Jurkat, Clone E6-1 (cell line): ENCODE results near the gene SLC35E1.

Experiments
- DNase-seq: peaks from one replicate; pipeline ENCODE4 v3.0.0-alpha.2; 2011; ENCODE audit warnings: low read depth, low spot score
- H3K4me3 ChIP-seq: 2 replicates; pipeline ENCODE4 v1.5.1; 2011; ENCODE audit warnings: mild to moderate bottlenecking, low read length, control low read depth, moderate library complexity

Gene SLC35E1

DNA sequence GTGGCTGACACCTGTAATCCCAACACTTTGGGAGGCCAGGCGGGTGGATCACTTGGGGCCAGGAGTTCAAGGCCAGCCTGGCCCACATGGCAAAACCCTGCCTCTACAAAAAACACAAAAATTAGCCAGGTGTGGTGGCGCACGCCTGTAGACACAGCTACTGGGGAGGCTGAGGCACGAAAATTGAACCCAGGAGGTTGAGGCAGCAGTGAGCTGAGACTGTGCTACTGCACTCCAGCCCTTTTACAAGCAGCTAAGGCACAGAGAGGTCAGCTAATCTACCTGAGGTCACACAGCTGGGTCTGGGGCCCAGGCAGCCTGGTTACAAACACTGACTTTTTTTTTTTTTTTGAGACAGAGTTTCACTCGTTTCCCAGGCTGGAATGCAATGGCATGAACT lies 28.6 kb upstream of the SLC35E1 start:
- no peak for DNase-seq
- no peak overlapping the region for H3K4me3 ChIP-seq

DNA sequence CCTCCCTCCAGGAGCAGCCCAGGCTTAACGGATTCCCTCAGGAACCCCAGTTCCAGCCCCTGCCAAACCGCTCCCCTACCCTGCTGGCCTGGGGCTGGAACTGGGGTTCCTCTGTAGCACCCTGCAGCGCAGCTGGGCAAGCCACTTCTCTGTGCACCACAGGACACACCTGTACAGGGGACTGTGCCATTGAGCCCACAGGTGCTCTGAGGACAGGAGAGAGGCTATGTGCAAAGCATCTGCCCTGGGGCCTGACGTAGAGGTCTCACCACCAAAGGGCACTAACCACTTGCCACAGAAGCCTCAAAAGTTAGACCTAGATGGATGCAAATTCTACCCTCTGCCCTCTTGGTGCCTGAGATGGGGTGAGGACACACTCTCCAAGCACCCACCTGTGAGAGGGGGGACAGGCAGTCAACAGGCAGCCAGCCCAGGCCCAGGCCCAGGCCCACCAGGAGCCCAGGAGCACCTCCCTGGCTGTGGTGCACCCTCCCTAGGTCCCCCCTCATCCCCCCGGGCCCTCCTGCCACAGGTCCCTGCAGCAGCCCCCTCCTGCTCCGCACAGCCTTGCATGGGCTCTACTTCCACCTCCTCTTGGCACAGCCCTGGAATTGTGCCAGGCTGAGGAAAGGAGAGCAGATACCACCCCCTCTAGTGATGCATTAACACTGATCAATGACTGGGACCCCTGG lies 27.6 kb upstream of the SLC35E1 start:
- no peak for DNase-seq
- H3K4me3 ChIP-seq = no peak overlapping the region

DNA sequence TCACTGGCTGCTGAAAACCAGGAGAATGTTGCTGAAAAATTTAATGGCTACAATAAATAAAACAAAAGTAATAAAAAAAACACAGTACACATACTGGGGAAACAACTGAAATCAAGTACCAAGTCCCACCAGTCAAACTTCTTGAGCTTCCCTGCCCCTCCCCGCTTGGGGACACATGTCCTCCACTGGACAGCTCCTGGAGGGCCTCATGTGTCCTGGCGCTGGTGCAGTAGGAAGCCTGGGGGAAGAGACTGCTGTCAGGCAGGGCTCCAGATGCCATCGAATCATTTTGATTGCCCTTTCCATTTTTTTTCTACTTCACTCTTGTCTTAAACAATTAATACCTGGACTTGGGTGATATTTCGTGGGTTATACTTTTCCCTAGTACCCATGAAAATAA lies 26.6 kb upstream of the SLC35E1 start:
- DNase-seq = no peak
- H3K4me3 ChIP-seq = no peak overlapping the region

DNA sequence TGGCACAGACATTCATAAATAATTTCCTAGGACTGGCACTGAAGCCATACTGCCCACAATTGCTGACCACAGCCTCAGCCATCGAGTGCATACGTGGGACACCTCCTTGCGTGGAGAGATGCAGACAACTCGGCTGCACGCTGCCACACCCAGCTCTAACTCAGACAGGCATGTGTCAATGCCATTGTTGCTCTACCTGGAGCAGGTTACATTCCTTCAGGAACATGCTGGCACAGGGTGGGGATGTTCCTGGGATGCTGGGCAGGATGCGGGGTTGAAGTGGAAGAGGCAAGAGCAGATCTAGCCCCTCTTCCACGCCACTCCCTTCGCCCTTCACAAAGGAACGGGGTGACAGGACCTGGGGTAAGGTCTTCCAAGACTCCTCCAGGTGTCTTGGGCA lies 24.2 kb upstream of the SLC35E1 start:
- no peak overlapping the region for H3K4me3 ChIP-seq
- no peak for DNase-seq

DNA sequence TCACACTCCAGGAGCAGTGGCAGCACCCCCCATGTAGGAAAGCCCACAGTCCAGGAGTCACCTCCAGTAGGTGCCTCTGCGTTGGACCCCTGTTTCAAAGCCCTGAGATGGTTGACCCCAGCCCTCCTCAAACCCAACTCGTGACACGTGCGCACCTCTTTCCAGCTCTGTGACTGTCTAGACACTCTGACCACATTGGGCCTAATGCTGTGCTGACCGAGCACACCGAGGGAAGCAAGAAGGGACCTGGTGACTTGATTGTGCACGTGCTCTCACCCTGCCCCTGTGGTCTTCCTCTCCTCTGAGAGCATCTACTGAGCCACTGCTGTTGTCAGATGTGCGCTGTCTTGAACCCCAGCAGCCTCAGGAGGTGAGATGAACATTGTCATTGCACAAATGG lies 22.9 kb upstream of the SLC35E1 start:
- peak overlapping the region; percentile 10; the same call in 1 of the 2 replicates for H3K4me3 ChIP-seq
- no peak for DNase-seq

DNA sequence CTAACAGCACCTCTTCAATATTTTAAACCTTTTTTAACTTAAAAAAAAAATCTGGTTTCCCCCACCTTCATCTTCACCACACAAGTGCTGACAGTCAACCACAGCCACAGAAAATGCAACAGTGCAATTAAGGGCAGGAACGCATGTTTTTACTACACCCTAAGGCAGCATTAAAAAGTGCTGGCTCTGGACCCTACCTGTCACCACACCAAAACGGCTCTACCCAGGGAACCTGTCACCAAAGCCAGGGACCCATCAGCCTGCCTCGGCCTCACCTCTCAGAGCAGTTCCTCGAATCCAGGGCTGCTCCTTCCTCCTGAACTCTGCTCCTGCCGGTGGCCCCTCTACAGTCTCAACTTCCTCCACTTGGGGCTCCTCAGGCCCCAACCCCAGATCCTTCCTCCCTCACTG lies 22.5 kb upstream of the SLC35E1 start:
- peak; percentile 65 for DNase-seq
- peak overlapping the region; percentile 10; the same call in 1 of the 2 replicates for H3K4me3 ChIP-seq

DNA sequence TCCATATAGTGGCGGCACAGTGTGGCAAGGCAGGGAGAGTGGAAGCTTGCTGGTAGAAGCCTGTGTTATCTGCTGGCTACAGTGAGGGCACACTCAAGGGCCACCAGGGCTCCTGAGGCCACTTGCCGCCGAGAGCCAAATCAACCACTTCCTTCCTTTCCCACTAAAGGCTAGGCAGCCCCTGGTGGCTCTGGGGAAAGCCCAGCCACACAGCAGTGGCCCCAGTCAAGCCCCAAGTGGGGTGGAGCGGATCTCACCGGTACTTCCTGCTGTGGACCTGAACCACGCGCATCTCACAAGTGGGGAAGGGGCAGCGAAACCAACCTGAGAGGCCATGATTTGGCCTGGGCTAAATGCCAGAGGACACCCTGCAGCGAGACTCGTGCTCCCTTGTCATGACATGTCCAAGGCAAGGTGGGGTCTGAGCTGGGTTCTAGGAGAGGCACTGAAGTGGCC lies 21.9 kb upstream of the SLC35E1 start:
- no peak overlapping the region; the same call in 1 of the 2 replicates for H3K4me3 ChIP-seq

DNA sequence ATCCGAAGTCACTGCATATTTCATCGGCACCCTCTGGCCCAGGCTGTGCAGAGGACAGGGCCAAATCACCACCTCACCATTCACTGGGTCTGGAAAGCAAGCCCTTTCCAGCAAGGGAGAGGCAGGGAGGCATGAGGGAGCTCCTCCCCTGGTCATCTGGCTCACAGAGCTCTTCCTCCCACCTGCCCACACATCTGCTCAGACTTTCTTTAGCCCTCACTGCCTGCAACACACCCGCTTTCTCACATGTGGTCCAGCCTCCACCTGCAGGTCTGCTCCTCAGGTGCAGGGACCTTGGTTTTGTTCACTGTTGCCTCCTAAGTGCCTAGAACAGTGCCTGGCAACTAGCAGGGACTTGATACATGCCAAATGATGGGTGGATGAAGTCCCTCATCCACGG lies 21.0 kb upstream of the SLC35E1 start:
- DNase-seq = no peak
- no peak overlapping the region for H3K4me3 ChIP-seq

More for the DNA sequence above, 21.9 kb upstream of the SLC35E1 start:
- no peak for DNase-seq

DNA sequence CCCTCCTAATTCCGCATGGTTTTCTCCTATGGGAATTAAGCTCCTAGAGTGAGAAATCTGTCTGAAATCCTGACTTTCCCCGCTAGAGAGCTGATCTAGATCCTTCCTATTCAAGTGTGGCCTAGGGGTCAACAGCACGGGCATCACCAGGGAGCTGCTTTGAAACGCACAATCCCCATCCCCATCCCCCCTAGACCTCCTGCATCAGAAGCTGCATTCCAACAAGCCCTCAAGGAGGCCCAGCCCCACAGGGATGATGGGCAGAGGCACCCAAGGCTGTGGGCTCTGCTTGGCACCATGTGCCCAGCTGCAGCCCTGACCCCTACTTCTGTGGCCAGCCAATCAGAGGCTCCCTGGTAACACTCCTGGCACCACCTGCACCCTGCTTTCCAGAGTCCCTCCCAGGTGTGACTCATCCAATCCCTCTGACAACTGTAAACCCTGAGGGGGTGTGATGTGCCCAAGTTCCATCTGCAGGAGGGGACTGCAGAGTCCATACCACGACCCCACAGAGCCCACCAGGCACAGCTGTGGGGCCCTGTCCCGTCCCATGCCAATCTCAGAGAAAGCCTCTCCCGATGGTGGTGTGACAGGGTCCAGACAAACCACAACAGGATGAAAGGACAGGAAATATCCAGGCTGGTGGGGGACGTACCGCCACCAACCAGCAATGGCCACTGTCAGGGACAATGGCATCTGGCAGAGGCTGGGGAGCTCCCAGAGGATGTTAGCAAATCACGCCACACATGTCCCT lies 19.8 kb upstream of the SLC35E1 start:
- no peak for DNase-seq
- H3K4me3 ChIP-seq = no peak overlapping the region

DNA sequence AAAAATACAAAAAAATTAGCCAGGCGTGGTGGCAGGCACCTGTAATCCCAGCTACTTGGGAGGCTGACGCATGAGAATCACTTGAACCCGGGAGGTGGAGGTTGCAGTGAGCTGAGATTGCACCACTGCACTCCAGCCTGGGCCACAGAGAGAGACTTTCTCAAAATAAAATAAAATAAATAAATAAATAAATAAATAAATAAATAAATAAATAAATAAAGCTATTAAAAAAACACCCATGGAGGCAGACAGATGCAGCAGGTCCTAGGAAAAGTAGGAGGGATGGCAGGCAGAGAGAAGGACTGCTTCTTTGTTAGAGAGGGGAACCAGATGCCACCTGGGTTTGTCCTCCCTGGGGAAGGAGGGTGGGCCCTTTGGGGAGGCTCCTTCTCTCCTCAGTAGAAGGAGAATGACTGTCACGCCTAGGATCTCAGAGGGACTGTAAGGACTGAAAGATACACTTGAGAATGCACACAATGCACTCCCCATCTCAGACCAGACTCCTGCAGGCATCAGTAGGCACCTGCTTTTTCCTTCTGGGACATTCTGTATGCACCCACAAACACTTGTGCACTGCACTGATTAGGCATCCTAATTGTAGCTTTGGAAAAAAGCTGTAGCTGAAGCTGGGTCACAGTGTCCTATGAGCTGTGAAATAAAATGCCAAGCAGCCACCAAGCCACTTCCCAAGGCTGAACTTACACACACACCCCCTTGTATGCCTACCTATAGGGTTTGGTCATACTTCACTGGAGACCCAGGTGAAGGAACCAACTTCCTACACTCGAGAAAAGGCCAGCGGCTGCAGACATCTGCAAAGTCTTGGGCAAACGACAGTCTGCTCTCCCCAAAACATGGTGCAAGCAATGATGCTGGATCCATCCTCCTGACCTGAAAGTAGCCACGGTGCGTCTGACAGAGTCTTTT lies 18.9 kb upstream of the SLC35E1 start:
- DNase-seq = no peak

DNA sequence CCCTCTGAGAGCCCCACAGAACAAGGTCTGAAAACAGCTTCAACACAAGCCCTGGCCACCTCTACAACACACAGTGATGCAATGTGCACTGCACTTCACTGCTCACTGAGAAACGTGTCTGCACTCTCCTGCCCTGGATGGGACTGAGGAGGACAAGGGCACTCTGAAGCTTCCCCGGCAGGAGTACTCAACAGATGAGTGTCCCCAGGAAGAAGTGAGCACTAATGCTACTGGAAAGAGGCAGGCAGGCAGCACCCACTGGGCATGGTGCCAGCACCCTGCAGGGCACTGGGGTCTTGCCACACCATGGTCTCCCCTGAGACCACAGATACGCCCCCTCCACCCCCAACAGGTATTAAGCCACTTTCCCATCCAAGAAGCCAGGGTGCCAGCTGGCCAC lies 17.7 kb upstream of the SLC35E1 start:
- no peak overlapping the region for H3K4me3 ChIP-seq
- DNase-seq = no peak

More for the DNA sequence above, 18.9 kb upstream of the SLC35E1 start:
- H3K4me3 ChIP-seq = no peak overlapping the region

DNA sequence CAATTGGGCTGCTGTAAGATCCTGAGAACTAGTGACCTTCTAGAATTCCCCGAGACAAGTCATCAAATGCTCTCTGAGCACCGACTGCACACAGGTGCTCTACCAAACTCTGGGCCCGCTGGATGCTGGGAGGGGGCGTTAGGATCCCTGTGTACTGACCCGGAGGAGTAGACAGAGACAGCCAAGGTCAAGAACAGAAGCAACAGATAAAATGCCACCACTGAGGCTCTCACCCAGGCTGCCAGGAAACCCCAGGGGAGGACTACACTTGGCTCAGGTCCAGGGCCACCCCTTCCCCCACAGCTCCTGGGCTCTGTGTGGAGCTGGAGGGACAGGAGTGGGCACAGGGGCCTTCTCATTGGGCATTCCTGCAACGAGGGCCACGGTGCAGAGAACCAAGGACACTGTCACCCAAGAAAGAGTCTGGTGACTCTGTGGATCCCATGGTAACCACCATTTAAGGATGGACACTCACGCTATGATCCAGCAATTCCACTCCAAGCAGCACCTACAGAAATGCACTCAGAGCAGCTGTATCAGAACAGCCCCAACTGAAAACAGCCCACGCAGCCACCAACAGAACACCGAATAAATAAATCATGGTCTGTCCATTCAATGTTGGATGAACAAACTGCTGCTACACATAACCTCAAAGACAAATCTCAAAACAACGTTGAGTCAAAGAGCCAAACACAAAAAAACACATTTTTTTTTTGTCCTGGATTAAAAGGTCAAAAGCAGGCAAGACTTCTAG lies 16.8 kb upstream of the SLC35E1 start:
- no peak overlapping the region for H3K4me3 ChIP-seq
- DNase-seq = no peak

DNA sequence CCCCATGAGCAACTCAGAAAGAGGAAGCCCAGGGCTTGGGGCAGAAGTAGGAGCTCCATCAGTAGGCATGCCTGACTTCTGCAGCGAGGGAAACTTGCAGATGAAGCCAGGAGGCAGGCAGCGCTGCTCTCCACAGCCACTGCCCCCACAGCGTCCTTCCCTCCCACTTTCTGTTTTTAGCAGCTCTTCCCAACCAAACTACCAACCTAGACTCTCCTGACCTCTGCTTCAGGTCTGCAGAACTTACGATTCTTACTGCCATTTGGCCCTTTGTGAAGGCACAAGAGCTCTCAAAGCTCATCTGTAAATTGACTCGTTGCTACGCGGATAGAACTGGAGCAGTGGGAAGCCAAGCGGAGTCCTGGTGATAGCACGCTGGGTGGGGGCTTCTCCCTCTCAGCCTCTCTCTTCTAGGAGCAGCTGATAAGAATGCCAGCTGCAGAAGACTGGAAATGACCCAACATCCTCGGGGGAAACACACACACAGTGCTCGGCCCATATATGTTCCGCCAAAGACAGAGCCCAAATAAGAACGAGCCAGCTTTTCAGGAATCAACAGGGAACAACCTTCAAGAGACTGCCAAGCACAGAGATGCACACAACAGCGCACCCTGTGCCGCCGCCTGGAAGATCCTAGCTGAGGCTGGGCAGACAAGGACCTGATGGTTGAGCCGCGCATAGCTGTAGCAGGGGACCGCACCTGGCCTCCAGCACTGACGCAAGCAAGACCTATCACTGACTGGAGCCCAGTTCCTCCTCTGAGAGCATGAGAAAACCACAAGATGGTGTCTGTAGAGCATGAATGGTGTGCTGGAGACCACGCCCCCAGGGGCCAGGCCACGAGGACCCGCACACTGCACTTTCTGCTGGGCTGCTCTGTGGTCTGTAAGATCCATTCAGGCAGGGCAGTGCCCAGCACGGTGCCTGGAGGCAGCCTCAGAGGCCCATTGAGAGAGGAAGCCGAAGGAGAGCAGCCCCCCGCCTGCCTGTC lies 15.9 kb upstream of the SLC35E1 start:
- DNase-seq = peak; percentile 85
- H3K4me3 ChIP-seq = peak overlapping the region; percentile 48

DNA sequence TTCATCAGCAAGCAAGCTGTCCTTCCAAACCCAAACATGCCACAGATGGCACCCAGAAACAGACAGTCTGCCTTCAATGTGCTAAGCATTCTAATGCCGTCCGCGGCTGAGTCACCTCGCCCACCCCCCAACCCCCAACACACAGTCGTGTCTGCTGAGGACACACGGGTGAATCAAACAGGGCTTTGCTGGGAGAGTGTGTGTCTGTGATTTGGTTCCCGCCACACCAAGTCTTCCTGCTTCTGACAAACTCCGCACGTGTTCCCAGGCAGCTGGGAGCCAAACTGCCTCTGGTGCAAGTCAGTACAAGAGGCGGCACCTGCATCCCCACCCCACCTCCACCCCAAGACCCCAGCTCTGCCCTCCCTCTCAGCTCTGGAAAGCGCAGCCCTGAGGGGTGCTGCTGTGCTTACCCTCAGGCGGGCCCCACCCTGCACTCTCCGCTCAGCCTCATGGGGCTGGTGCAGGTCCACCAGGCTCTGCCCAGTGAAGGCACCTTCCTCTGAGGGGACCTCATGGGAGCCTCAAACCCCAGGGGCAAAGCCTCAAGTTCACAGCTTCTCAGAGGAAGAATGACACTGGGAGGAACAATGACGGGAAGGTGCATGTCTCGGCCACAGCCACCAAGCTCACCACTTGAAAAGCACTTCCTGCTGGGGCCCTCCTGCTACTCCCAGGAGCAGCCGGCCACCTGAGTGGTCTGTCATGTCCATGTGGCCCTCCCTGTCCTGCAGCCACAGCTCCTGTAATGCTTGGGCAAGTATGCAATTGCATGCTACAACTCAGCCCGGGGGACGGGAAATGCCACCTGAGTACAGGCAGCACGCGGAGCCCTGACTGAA lies 15.0 kb upstream of the SLC35E1 start:
- DNase-seq = peak; percentile 78
- H3K4me3 ChIP-seq = peak overlapping the region; percentile 48

DNA sequence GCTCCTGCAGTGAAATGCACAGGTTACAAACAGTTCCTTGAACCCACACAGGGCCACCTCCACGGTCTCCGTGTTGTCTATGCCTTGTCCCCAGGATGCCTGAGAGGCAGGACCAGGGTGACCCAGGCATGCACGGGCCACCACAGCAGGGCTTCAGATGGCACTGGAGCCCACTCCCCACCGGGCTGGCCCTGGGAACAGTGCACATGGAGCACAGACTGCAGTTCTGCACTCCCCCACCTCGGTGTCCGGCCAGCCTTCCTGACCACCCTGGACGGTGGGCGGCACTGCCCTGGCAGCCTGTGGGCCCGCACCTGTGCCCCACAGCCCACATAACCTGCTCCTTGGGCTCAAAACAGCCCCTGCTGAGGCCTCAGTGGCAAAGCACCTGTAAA lies 14.3 kb upstream of the SLC35E1 start:
- peak overlapping the region; percentile 48 for H3K4me3 ChIP-seq
- no peak for DNase-seq

DNA sequence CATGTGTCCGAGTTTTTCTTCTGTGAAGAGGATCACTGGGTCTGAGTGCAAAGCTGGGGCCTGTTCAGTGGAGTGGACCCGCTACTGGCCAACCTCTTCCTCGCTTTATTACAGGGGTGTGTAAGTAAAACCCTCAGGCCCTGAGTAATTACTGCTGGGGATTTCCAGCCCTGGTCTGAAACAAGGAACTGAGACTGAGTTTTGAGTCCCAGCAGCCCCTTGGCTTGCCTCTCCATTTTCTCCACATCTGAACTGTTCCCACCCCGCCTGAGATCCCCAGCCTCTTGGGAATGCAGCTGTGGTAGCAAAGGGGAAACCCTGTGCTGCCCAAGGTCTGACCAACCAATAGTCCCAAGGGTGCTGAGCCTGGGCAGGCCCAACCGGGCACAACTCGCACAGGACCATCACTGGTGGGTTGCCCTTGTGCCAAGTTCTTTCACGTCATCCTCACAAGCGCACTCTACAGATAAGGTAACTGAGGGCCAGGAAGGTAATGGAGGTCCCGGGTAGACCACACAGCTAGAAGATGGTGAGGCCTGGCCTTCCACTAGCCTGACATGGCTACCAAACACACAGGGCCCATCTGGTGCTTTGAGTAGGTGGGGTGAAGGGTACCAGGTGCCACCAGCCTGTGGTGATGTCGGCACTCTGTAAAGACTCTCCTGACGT lies 13.7 kb upstream of the SLC35E1 start:
- DNase-seq = no peak
- peak overlapping the region; percentile 48 for H3K4me3 ChIP-seq
